ENCODE data around the gene ECE1.
"Not testable (repeated sequence)": the region's sequence is repeated elsewhere in the genome, so short reads cannot be mapped to it uniquely, and the experiment has no call there.

ECE1 gene

GRCh38 chr1:21216835-21217811, 73.1 kb downstream of the ECE1 start:
- no peak overlapping the region for H3K4me3 ChIP-seq (ENCODE audit: low read depth in 1 of 5, low read length in 5 of 5)
- H3K9me3 ChIP-seq (ENCODE audit: control insufficient read depth in 5 of 5, low read length in 5 of 5) = no peaks in the 10 kb centered on the region
- H3K9ac ChIP-seq (ENCODE audit: low read length in 5 of 5) = no peak overlapping the region
- H3K36me3 ChIP-seq (ENCODE audit: control insufficient read depth in 5 of 5, insufficient read depth in 5 of 5, low read length in 5 of 5) = peaks cover 0 to 50% (median 46%) of the 10 kb centered on the region in 5 donors
- no peak overlapping the region for H3K27ac ChIP-seq (ENCODE audit: low read depth, low read length)
- H3K27me3 ChIP-seq (ENCODE audit: control insufficient read depth in 5 of 5, insufficient read depth in 4 of 5, low read length in 5 of 5) = no peaks in the 10 kb centered on the region
- no peaks in the 10 kb centered on the region for H3K4me1 ChIP-seq (ENCODE audit: control insufficient read depth in 5 of 5, insufficient read depth in 5 of 5, low read length in 5 of 5)

DNA sequence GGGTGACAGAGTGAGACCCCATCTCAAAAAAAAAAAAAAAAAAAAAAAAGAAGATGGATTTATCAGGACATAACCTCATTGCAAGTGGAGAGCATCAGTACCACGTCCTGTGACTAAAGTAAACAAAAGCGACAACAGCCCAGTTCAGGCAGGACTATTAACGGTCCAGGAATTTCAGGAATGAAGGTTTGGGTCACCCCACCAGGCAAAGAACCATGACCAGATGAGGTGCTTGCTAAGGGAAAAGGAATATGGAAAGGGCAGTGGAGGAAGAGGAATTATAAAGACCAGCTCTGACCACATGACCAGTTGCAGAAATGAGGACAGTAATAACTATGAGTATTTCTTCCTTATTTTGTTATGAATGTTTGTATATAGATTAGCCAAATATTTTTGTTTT, 78.1 kb downstream of the ECE1 start:
- Histone ChIP-seq H3K27me3 (ENCODE audit: control insufficient read depth in 5 of 5, insufficient read depth in 4 of 5, low read length in 5 of 5) (no peaks in the 10 kb centered on the region), H3K9me3 (ENCODE audit: control insufficient read depth in 5 of 5, low read length in 5 of 5) (no peaks in the 10 kb centered on the region), H3K36me3 (ENCODE audit: control insufficient read depth in 5 of 5, insufficient read depth in 5 of 5, low read length in 5 of 5) (peaks cover 0 to 2% (median 0%) of the 10 kb centered on the region in 5 donors), H3K27ac (ENCODE audit: low read depth, low read length) (no peak overlapping the region), H3K9ac (ENCODE audit: low read length in 5 of 5) (no peak overlapping the region), H3K4me1 (ENCODE audit: control insufficient read depth in 5 of 5, insufficient read depth in 5 of 5, low read length in 5 of 5) (no peaks in the 10 kb centered on the region), H3K4me3 (ENCODE audit: low read depth in 1 of 5, low read length in 5 of 5) (no peak overlapping the region)

GRCh38 chr1:21208137-21208700, 82.0 kb downstream of the ECE1 start:
- H3K9me3 ChIP-seq (ENCODE audit: control insufficient read depth in 5 of 5, low read length in 5 of 5); H3K27ac ChIP-seq (ENCODE audit: low read depth, low read length); H3K36me3 ChIP-seq (ENCODE audit: control insufficient read depth in 5 of 5, insufficient read depth in 5 of 5, low read length in 5 of 5); H3K9ac ChIP-seq (ENCODE audit: low read length in 5 of 5); H3K4me3 ChIP-seq (ENCODE audit: low read depth in 1 of 5, low read length in 5 of 5); H3K4me1 ChIP-seq (ENCODE audit: control insufficient read depth in 5 of 5, insufficient read depth in 5 of 5, low read length in 5 of 5); H3K27me3 ChIP-seq (ENCODE audit: control insufficient read depth in 5 of 5, insufficient read depth in 4 of 5, low read length in 5 of 5): not testable (repeated sequence)

GRCh38 chr1:21206117-21206516, 84.1 kb downstream of the ECE1 start:
- Histone ChIP-seq H3K27me3 (ENCODE audit: control insufficient read depth in 5 of 5, insufficient read depth in 4 of 5, low read length in 5 of 5) (no peaks in the 10 kb centered on the region), H3K36me3 (ENCODE audit: control insufficient read depth in 5 of 5, insufficient read depth in 5 of 5, low read length in 5 of 5) (no peaks in the 10 kb centered on the region), H3K9me3 (ENCODE audit: control insufficient read depth in 5 of 5, low read length in 5 of 5) (no peaks in the 10 kb centered on the region), H3K4me1 (ENCODE audit: control insufficient read depth in 5 of 5, insufficient read depth in 5 of 5, low read length in 5 of 5) (no peaks in the 10 kb centered on the region), H3K9ac (ENCODE audit: low read length in 5 of 5) (no peak overlapping the region), H3K27ac (ENCODE audit: low read depth, low read length) (no peak overlapping the region), H3K4me3 (ENCODE audit: low read depth in 1 of 5, low read length in 5 of 5) (no peak overlapping the region)

- Histone ChIP-seq H3K4me1 (ENCODE audit: control insufficient read depth in 5 of 5, insufficient read depth in 5 of 5, low read length in 5 of 5) (no peaks in the 10 kb centered on the region), H3K4me3 (ENCODE audit: low read depth in 1 of 5, low read length in 5 of 5) (no peak overlapping the region), H3K27ac (ENCODE audit: low read depth, low read length) (no peak overlapping the region), H3K9ac (ENCODE audit: low read length in 5 of 5) (no peak overlapping the region), H3K36me3 (ENCODE audit: control insufficient read depth in 5 of 5, insufficient read depth in 5 of 5, low read length in 5 of 5) (no peaks in the 10 kb centered on the region), H3K9me3 (ENCODE audit: control insufficient read depth in 5 of 5, low read length in 5 of 5) (no peaks in the 10 kb centered on the region), H3K27me3 (ENCODE audit: control insufficient read depth in 5 of 5, insufficient read depth in 4 of 5, low read length in 5 of 5) (no peaks in the 10 kb centered on the region)
These were observed 84.8 kb downstream of the ECE1 start for GRCh38 chr1:21205416-21205815.

DNA sequence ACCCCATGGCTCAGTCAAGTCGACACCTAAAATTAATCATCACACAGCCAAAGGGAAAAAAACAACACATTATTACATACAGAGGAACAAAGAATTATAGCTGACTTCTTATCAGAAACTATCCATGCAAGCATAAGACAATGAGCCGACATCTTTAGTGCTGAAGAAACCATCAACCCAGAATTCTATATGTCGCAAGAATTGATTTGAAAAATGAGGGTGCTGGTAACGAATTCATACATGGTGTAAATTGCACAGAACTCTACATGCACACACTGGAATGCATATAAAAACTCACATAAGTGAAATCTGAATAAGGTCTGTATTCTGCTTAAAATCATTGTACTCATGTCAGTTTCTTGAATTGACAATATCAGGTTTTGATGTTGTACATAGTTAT, 88.6 kb downstream of the ECE1 start:
- Histone ChIP-seq H3K27ac (ENCODE audit: low read depth, low read length) (no peak overlapping the region), H3K4me3 (ENCODE audit: low read depth in 1 of 5, low read length in 5 of 5) (no peak overlapping the region), H3K4me1 (ENCODE audit: control insufficient read depth in 5 of 5, insufficient read depth in 5 of 5, low read length in 5 of 5) (no peaks in the 10 kb centered on the region), H3K36me3 (ENCODE audit: control insufficient read depth in 5 of 5, insufficient read depth in 5 of 5, low read length in 5 of 5) (no peaks in the 10 kb centered on the region), H3K9ac (ENCODE audit: low read length in 5 of 5) (no peak overlapping the region), H3K9me3 (ENCODE audit: control insufficient read depth in 5 of 5, low read length in 5 of 5) (no peaks in the 10 kb centered on the region), H3K27me3 (ENCODE audit: control insufficient read depth in 5 of 5, insufficient read depth in 4 of 5, low read length in 5 of 5) (peaks cover 0 to 4% (median 0%) of the 10 kb centered on the region in 5 donors)

DNA sequence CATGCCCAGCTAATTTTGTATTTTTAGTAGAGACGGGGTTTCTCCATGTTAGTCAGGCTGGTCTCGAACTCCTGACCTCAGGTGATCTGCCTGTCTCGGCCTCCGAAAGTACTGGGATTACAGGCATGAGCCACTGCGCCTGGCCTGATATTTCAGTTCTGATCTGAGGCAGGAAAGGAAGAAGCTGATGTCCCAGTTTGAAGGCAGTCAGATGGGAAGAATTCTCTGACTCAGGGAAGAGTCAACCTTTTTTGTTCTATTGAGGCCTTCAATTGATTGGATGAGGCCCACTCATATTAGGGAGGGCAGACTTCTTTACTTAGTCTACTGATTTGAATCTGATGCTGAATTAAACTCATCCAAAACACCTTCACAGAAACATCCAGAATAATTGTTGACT, 89.0 kb downstream of the ECE1 start:
- not testable (repeated sequence) for H3K4me3 ChIP-seq (ENCODE audit: low read depth in 1 of 5, low read length in 5 of 5); H3K27ac ChIP-seq (ENCODE audit: low read depth, low read length); H3K4me1 ChIP-seq (ENCODE audit: control insufficient read depth in 5 of 5, insufficient read depth in 5 of 5, low read length in 5 of 5); H3K9ac ChIP-seq (ENCODE audit: low read length in 5 of 5); H3K27me3 ChIP-seq (ENCODE audit: control insufficient read depth in 5 of 5, insufficient read depth in 4 of 5, low read length in 5 of 5); H3K9me3 ChIP-seq (ENCODE audit: control insufficient read depth in 5 of 5, low read length in 5 of 5); H3K36me3 ChIP-seq (ENCODE audit: control insufficient read depth in 5 of 5, insufficient read depth in 5 of 5, low read length in 5 of 5)

GRCh38 chr1:21200767-21201166, 89.5 kb downstream of the ECE1 start:
- no peak overlapping the region for H3K4me3 ChIP-seq (ENCODE audit: low read depth in 1 of 5, low read length in 5 of 5)

DNA sequence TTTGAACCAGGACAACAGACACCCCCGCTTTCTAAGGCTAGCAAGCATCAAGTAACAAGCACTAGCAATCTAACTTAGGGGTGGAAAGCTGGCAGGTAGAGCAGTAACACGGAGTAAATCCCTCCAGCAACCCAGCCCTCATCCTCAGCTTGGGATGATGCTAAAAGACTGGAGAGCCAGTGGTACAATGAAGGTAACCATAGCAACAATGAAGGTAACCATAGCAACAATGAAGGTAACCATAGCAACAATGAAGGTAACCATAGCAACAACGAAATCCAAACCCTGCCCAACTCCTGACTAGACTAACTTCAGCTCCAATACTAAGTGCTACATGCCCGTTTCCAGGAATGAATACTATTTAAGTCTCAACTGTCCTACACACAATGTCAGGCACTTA, 91.3 kb downstream of the ECE1 start:
- no peak overlapping the region for H3K27ac ChIP-seq (ENCODE audit: low read depth, low read length)
- H3K9me3 ChIP-seq (ENCODE audit: control insufficient read depth in 5 of 5, low read length in 5 of 5) = no peaks in the 10 kb centered on the region
- no peak overlapping the region for H3K4me3 ChIP-seq (ENCODE audit: low read depth in 1 of 5, low read length in 5 of 5)
- peaks cover 0 to 4% (median 0%) of the 10 kb centered on the region in 5 donors for H3K27me3 ChIP-seq (ENCODE audit: control insufficient read depth in 5 of 5, insufficient read depth in 4 of 5, low read length in 5 of 5)
- peaks cover 0 to 6% (median 0%) of the 10 kb centered on the region in 5 donors for H3K4me1 ChIP-seq (ENCODE audit: control insufficient read depth in 5 of 5, insufficient read depth in 5 of 5, low read length in 5 of 5)
- no peaks in the 10 kb centered on the region for H3K36me3 ChIP-seq (ENCODE audit: control insufficient read depth in 5 of 5, insufficient read depth in 5 of 5, low read length in 5 of 5)
- no peak overlapping the region for H3K9ac ChIP-seq (ENCODE audit: low read length in 5 of 5)

More at GRCh38 chr1:21200767-21201166, 89.5 kb downstream of the ECE1 start:
- Histone ChIP-seq H3K4me1 (ENCODE audit: control insufficient read depth in 5 of 5, insufficient read depth in 5 of 5, low read length in 5 of 5) (no peaks in the 10 kb centered on the region), H3K27ac (ENCODE audit: low read depth, low read length) (no peak overlapping the region), H3K9me3 (ENCODE audit: control insufficient read depth in 5 of 5, low read length in 5 of 5) (no peaks in the 10 kb centered on the region), H3K9ac (ENCODE audit: low read length in 5 of 5) (no peak overlapping the region), H3K27me3 (ENCODE audit: control insufficient read depth in 5 of 5, insufficient read depth in 4 of 5, low read length in 5 of 5) (peaks cover 0 to 4% (median 0%) of the 10 kb centered on the region in 5 donors), H3K36me3 (ENCODE audit: control insufficient read depth in 5 of 5, insufficient read depth in 5 of 5, low read length in 5 of 5) (no peaks in the 10 kb centered on the region)

- H3K4me1 ChIP-seq (ENCODE audit: control insufficient read depth in 5 of 5, insufficient read depth in 5 of 5, low read length in 5 of 5) = peaks cover 3 to 19% (median 8%) of the 10 kb centered on the region in 5 donors
- H3K36me3 ChIP-seq (ENCODE audit: control insufficient read depth in 5 of 5, insufficient read depth in 5 of 5, low read length in 5 of 5) = no peaks in the 10 kb centered on the region
- H3K27ac ChIP-seq (ENCODE audit: low read depth, low read length) = no peak overlapping the region
- H3K4me3 ChIP-seq (ENCODE audit: low read depth in 1 of 5, low read length in 5 of 5) = no peak overlapping the region
- H3K9me3 ChIP-seq (ENCODE audit: control insufficient read depth in 5 of 5, low read length in 5 of 5) = no peaks in the 10 kb centered on the region
- H3K9ac ChIP-seq (ENCODE audit: low read length in 5 of 5) = no peak overlapping the region
- H3K27me3 ChIP-seq (ENCODE audit: control insufficient read depth in 5 of 5, insufficient read depth in 4 of 5, low read length in 5 of 5) = no peaks in the 10 kb centered on the region
These were observed 97.4 kb downstream of the ECE1 start for GRCh38 chr1:21192871-21193270.

All from subcutaneous abdominal adipose tissue (tissue), 5 donors.